Fibroblast of lung (primary cell): Measurements from ENCODE around the gene TSGA10. TPM values are rescaled to one million over a fixed set of nuclear protein-coding genes. Genes with fewer than 3 reads are reported as not detected.

ENCODE experiments used
- DNase-seq, 2 donors: peaks; one replicate each; pipeline versions ENCODE4 v3.0.0 to v3.0.0-alpha.2; 2010; ENCODE audit warnings: low read depth in 2 of 2
- H2AFZ ChIP-seq: 2 replicates; pipeline ENCODE4 v1.5.1; 2012; ENCODE audit warnings: low read length, control low read depth, inconsistent platforms
- H3K27ac ChIP-seq: 2 replicates; pipeline ENCODE4 v1.5.1; 2011; ENCODE audit warnings: low read length, control low read depth; ENCODE audit not compliant: insufficient read depth
- H3K27me3 ChIP-seq: 2 replicates; pipeline ENCODE4 v1.5.1; 2011; ENCODE audit warnings: mild to moderate bottlenecking, low read length; ENCODE audit not compliant: control insufficient read depth, insufficient read depth
- H3K36me3 ChIP-seq: 2 replicates; pipeline ENCODE4 v1.5.1; 2011; ENCODE audit warnings: low read length; ENCODE audit not compliant: control insufficient read depth, insufficient read depth
- H3K4me1 ChIP-seq: 2 replicates; pipeline ENCODE4 v1.5.1; 2011; ENCODE audit warnings: low read length; ENCODE audit not compliant: control insufficient read depth, insufficient read depth; ENCODE audit errors: extremely low read depth
- H3K4me2 ChIP-seq: 2 replicates; pipeline ENCODE4 v1.5.1; 2011; ENCODE audit warnings: low read length, control low read depth; ENCODE audit not compliant: insufficient read depth; ENCODE audit errors: extremely low read depth
- H3K4me3 ChIP-seq, 4 experiments: fragments of 200-600 bp in 1 of 4; sonication (generic) in 1 of 4; replicated peaks in 1 of 4; 2 replicates each; pipeline ENCODE4 v1.5.1; 2011 to 2016; ENCODE audit warnings: low read length in 4 of 4, low read depth in 3 of 4, mild to moderate bottlenecking in 3 of 4, control low read depth in 2 of 4, inconsistent platforms in 1 of 4, mixed read lengths in 1 of 4; ENCODE audit not compliant: insufficient read depth in 1 of 4; ENCODE audit errors: control extremely low read depth in 1 of 4
- H3K79me2 ChIP-seq: 2 replicates; pipeline ENCODE4 v1.5.1; 2012; ENCODE audit warnings: mild to moderate bottlenecking, low read length, inconsistent platforms; ENCODE audit not compliant: control insufficient read depth, insufficient read depth
- H3K9ac ChIP-seq: 2 replicates; pipeline ENCODE4 v1.5.1; 2011; ENCODE audit warnings: mild to moderate bottlenecking, low read length, control low read depth; ENCODE audit not compliant: insufficient read depth
- H3K9me3 ChIP-seq: 2 replicates; pipeline ENCODE4 v1.5.1; 2012; ENCODE audit warnings: low read depth, low read length; ENCODE audit not compliant: control insufficient read depth, insufficient read depth
- H4K20me1 ChIP-seq: 2 replicates; pipeline ENCODE4 v1.5.1; 2011; ENCODE audit warnings: low read length; ENCODE audit not compliant: control insufficient read depth, insufficient read depth; ENCODE audit errors: extremely low read depth
- EZH2 ChIP-seq: IDR thresholded peaks from 2 replicates; pipeline ENCODE4 v1.5.1; 2012; ENCODE audit warnings: low read length, control low read depth, mild to moderate bottlenecking; ENCODE audit errors: missing control alignments
- polyA plus RNA-seq, 2 donors: library from polyadenylated mRNA; depleted of rRNA in 1 of 2; stranded (reverse) in 1 of 2; unstranded in 1 of 2; fragments of >200 nt; gene quantifications; 2 replicates each; pipeline ENCODE4 v1.2.1, GENCODE V29; 2011 to 2012; ENCODE audit warnings: missing spikeins in 1 of 2
- total RNA-seq: library from RNA; depleted of rRNA; stranded (reverse); fragments of >200 nt; gene quantifications from 2 replicates; pipeline ENCODE4 v1.2.1, GENCODE V29; 2014
- TF ChIP-seq, protein P1 (sequence below), 2 donors: IDR thresholded peaks in 1 of 2; conservative IDR thresholded peaks in 1 of 2; 1 replicate in 1 of 2; 2 replicates in 1 of 2; pipeline ENCODE4 v1.5.1; 2011 to 2012; ENCODE audit warnings: low read length in 2 of 2, control low read depth in 1 of 2, inconsistent platforms in 1 of 2, low read depth in 1 of 2, mild to moderate bottlenecking in 1 of 2

Gene TSGA10
- total and polyA plus RNA-seq, 2 donors (not counting 1 experiment from before 2014, with no cell fraction given), result 0.65 to 5.3 TPM

- TF ChIP-seq EZH2, result no peak
- TF ChIP-seq, protein P1, sequence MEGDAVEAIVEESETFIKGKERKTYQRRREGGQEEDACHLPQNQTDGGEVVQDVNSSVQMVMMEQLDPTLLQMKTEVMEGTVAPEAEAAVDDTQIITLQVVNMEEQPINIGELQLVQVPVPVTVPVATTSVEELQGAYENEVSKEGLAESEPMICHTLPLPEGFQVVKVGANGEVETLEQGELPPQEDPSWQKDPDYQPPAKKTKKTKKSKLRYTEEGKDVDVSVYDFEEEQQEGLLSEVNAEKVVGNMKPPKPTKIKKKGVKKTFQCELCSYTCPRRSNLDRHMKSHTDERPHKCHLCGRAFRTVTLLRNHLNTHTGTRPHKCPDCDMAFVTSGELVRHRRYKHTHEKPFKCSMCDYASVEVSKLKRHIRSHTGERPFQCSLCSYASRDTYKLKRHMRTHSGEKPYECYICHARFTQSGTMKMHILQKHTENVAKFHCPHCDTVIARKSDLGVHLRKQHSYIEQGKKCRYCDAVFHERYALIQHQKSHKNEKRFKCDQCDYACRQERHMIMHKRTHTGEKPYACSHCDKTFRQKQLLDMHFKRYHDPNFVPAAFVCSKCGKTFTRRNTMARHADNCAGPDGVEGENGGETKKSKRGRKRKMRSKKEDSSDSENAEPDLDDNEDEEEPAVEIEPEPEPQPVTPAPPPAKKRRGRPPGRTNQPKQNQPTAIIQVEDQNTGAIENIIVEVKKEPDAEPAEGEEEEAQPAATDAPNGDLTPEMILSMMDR (conservative IDR thresholded peaks at IDR 0.05 in 1 of 2, IDR thresholded peaks at IDR 0.05 in 1 of 2; ENCODE audit: low read depth in 1 of 2, low read length in 2 of 2), result no peak
- no peaks in the 10 kb centered on the region for H3K36me3 ChIP-seq
- H3K4me3 ChIP-seq, result no peak overlapping the region
- no peaks in the 10 kb centered on the region for H3K9me3 ChIP-seq
- H4K20me1 ChIP-seq, result no peaks in the 10 kb centered on the region
- no peak overlapping the region for H3K4me2 ChIP-seq
- DNase-seq, result no peak
- no peak overlapping the region for H3K9ac ChIP-seq
- H2AFZ ChIP-seq, result no peak overlapping the region
- no peaks in the 10 kb centered on the region for H3K4me1 ChIP-seq
- H3K79me2 ChIP-seq, result no peaks in the 10 kb centered on the region
- H3K27me3 ChIP-seq, result no peaks in the 10 kb centered on the region
- H3K27ac ChIP-seq, result no peak overlapping the region
Observed at GRCh38 chr2:99086385-99086784, 68.4 kb downstream of the TSGA10 start.

DNA sequence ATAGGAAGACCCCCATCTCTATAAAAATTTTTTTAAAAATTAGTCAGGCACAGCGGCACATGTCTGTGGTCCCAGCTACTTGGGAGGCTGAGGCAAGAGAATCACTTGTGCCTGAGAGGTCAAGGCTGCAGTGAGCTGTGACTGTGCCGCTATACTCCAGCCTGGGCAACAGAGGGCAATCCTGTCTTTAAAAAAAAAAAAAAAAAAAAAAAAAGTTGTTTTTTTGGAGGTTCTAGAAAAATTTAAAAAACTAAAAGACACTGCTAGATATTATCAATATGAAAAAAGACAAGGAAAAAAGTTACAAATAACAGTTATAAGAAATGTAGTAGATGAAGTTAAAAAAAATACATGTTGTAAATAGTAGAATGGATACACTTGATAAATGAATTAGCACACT is 69.3 kb downstream of the TSGA10 start:
- Histone ChIP-seq H3K79me2 (no peaks in the 10 kb centered on the region), H3K36me3 (no peaks in the 10 kb centered on the region), H3K27me3 (no peaks in the 10 kb centered on the region), H3K9me3 (no peaks in the 10 kb centered on the region), H3K4me1 (no peaks in the 10 kb centered on the region), H2AFZ (no peak overlapping the region), H4K20me1 (no peaks in the 10 kb centered on the region), H3K4me2 (no peak overlapping the region), H3K27ac (no peak overlapping the region), H3K9ac (no peak overlapping the region), H3K4me3 (no peak overlapping the region)
- DNase-seq, result peak in 1 of 2 donors; percentile 9
- no peak for TF ChIP-seq EZH2
- TF ChIP-seq, protein P1 (conservative IDR thresholded peaks at IDR 0.05 in 1 of 2, IDR thresholded peaks at IDR 0.05 in 1 of 2; ENCODE audit: low read depth in 1 of 2, low read length in 2 of 2), result peak; percentile 35 to 37

GRCh38 chr2:99084256-99084655 is 70.5 kb downstream of the TSGA10 start:
- Histone ChIP-seq H3K9me3 (no peaks in the 10 kb centered on the region), H3K9ac (no peak overlapping the region), H3K4me3 (no peak overlapping the region), H3K27me3 (no peaks in the 10 kb centered on the region), H2AFZ (no peak overlapping the region), H3K4me2 (no peak overlapping the region), H3K79me2 (no peaks in the 10 kb centered on the region), H3K4me1 (no peaks in the 10 kb centered on the region), H3K36me3 (no peaks in the 10 kb centered on the region), H4K20me1 (no peaks in the 10 kb centered on the region), H3K27ac (no peak overlapping the region)
- no peak for DNase-seq
- TF ChIP-seq, protein P1 (conservative IDR thresholded peaks at IDR 0.05 in 1 of 2, IDR thresholded peaks at IDR 0.05 in 1 of 2; ENCODE audit: low read depth in 1 of 2, low read length in 2 of 2), result no peak
- no peak for TF ChIP-seq EZH2
